Thoracic aorta (tissue), 2 donors: ENCODE results near the gene TRIM29. TPM values are rescaled to one million over a fixed set of nuclear protein-coding genes. Genes with fewer than 3 reads are reported as not detected.

Experiments
- ATAC-seq: fragments of 150-250 bp; one replicate; pipeline ENCODE4 v1.8.0; 2017; ENCODE audit warnings: low read depth; ENCODE audit not compliant: insufficient number of reproducible peaks, low FRiP score
- DNase-seq: peaks from one replicate; pipeline ENCODE4 v3.0.0-alpha.2; 2020; ENCODE audit warnings: low spot score
- H3K27ac ChIP-seq, 2 donors: fragments of 200-600 bp; sonication (generic); 1 replicate in 1 of 2; 2 replicates in 1 of 2; pipeline ENCODE4 v1.5.1; 2016; ENCODE audit warnings: mild to moderate bottlenecking in 2 of 2, moderate library complexity in 2 of 2
- H3K27me3 ChIP-seq: fragments of 200-600 bp; sonication (generic); replicated peaks from 2 replicates; pipeline ENCODE4 v1.6.0; 2016; ENCODE audit warnings: mild to moderate bottlenecking; ENCODE audit not compliant: insufficient read depth
- H3K36me3 ChIP-seq: fragments of 200-600 bp; sonication (generic); one replicate; pipeline ENCODE4 v1.5.1; 2016
- H3K4me1 ChIP-seq, 2 donors: fragments of 200-600 bp; sonication (generic); 1 replicate in 1 of 2; 2 replicates in 1 of 2; pipeline versions ENCODE4 v1.5.1 to v1.6.0; 2016; ENCODE audit warnings: low read depth in 2 of 2, mild to moderate bottlenecking in 1 of 2; ENCODE audit not compliant: control insufficient read depth in 1 of 2
- H3K4me3 ChIP-seq: fragments of 200-600 bp; sonication (generic); 2 replicates; pipeline ENCODE4 v1.5.1; 2016; ENCODE audit warnings: mild to moderate bottlenecking
- H3K9me3 ChIP-seq: fragments of 200-600 bp; sonication (generic); 2 replicates; pipeline ENCODE4 v1.5.1; 2016
- total RNA-seq, 2 donors: library from RNA; depleted of rRNA; stranded (reverse); fragments of >200 nt; gene quantifications; one replicate each; pipeline versions ENCODE4 v1.1.0 to v1.2.3, GENCODE V29; 2016
- TF ChIP-seq, protein P1 (sequence below): fragments of 200-600 bp; sonication (generic); IDR thresholded peaks from one replicate; pipeline ENCODE4 v1.5.1; 2019; ENCODE audit warnings: antibody characterized with exemption

Gene TRIM29
- total RNA-seq, 2 donors from 2014 or later = 0.49 to 2.7 TPM

GRCh38 chr11:120120805-120121335 lies 17.0 kb downstream of the TRIM29 start:
- Histone ChIP-seq H3K36me3 (no peaks in the 10 kb centered on the region), H3K4me1 (no peaks in the 10 kb centered on the region), H3K9me3 (no peaks in the 10 kb centered on the region), H3K4me3 (no peak overlapping the region), H3K27me3 (no peaks in the 10 kb centered on the region), H3K27ac (no peak overlapping the region)
- ATAC-seq (no peak), DNase-seq (no peak)
- TF ChIP-seq, protein P1, sequence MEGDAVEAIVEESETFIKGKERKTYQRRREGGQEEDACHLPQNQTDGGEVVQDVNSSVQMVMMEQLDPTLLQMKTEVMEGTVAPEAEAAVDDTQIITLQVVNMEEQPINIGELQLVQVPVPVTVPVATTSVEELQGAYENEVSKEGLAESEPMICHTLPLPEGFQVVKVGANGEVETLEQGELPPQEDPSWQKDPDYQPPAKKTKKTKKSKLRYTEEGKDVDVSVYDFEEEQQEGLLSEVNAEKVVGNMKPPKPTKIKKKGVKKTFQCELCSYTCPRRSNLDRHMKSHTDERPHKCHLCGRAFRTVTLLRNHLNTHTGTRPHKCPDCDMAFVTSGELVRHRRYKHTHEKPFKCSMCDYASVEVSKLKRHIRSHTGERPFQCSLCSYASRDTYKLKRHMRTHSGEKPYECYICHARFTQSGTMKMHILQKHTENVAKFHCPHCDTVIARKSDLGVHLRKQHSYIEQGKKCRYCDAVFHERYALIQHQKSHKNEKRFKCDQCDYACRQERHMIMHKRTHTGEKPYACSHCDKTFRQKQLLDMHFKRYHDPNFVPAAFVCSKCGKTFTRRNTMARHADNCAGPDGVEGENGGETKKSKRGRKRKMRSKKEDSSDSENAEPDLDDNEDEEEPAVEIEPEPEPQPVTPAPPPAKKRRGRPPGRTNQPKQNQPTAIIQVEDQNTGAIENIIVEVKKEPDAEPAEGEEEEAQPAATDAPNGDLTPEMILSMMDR = no peak

DNA sequence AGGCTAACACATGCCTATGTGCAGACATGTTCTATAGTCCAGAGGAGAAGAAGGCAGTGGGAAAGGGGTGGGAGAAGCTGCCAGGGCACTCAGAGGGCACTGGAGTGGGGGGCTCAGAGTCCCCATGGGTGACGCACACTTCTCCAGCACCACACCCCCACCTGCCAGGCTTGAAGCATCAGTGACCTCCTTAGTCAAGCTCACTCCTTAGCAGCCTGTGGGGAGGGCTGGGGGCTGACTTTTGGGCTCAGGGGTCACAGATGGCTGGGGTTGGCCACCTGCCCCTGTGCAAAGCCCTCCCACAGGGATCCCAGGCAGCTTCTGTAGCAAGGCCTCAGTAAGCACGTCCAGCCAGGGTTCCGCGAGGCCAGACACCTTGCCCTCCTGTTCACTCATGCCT lies 18.8 kb downstream of the TRIM29 start:
- TF ChIP-seq, protein P1 = no peak
- no peaks in the 10 kb centered on the region for H3K9me3 ChIP-seq

DNA sequence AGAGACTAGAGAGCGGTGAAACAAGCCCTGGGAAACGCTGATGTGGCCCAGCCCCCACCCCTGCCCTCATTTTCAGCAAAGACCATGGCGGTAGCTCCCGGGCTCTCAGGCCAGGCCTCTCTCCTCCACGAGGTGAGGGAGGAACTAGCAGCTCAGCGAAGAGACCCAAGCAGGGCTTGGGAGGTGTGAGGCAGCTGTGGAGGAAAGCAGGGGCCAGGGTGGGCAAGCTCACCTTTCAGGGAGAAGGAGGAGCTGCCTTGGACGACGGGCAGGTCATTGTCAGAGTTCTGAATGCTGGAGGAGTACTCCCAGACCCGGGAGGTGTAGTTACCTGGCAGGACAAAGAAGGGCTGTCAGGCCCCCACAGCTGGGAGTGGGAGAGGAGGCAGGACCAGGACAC lies 19.9 kb downstream of the TRIM29 start:
- Histone ChIP-seq H3K27me3 (no peaks in the 10 kb centered on the region), H3K9me3 (no peaks in the 10 kb centered on the region), H3K4me1 (no peaks in the 10 kb centered on the region), H3K4me3 (no peak overlapping the region), H3K27ac (no peak overlapping the region), H3K36me3 (no peaks in the 10 kb centered on the region)
- DNase-seq (no peak), ATAC-seq (no peak)
- TF ChIP-seq, protein P1 = no peak

More for the DNA sequence above, 18.8 kb downstream of the TRIM29 start:
- DNase-seq = no peak
- no peak overlapping the region for H3K4me3 ChIP-seq
- no peak for ATAC-seq
- H3K27me3 ChIP-seq = no peaks in the 10 kb centered on the region
- H3K4me1 ChIP-seq = no peaks in the 10 kb centered on the region
- H3K36me3 ChIP-seq = no peaks in the 10 kb centered on the region
- no peak overlapping the region for H3K27ac ChIP-seq

DNA sequence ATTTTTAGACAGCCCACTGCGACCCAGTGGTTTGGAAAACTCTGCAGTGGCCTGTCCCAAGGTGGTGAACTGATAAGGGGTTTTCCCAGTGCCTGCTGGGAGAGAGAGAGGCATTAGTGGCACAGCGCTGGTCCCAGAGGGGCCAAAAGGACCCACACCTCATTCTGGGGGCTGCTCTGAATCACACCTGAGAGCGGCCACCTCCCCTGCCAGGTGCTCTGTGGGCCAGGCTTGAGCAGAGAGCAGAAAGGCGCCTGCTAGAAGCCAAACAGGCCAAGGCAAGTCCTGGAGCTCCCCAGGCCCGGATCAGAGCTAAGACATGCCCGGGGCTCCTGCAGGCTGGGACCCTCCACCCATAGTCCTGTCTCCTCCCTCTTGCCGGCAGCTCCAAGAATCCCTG lies 20.9 kb downstream of the TRIM29 start:
- H3K27ac ChIP-seq = no peak overlapping the region
- ATAC-seq = no peak
- TF ChIP-seq, protein P1 = no peak

DNA sequence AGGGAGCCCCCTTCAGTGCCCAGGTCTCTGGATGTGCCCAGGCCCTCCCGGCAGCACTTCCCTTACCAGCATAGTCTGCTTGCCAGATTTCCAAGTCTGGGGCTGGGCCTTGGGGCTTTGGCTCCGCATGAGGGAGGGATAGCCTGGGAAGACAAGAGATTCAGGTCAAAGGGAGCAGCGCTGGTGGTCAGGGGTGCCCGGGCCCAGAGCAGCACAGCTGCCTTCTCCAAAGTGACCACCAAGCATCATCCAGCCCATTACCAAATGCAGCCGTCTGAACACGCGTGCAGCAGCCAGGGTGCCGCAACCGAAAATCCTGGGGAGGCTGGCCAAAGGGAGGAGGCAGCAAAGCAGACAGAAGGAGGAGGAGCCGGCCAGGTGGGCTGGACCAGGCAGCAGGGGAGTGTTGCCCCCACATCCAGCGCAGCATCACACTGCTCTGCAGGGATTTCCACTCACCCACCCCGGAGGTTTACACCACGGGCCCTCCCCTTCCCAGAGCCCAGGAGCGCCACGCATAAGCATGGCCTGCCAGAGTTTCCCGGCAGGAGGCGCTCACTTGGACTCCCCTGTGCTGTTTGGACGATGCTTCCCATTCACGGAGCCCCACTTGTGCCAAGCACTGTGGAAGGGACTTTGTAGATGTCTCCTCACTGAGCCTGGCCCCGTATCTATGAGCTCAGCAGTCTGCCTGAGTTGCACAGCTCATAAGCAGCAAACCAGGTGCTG lies 22.5 kb downstream of the TRIM29 start:
- Histone ChIP-seq H3K4me3 (no peak overlapping the region), H3K9me3 (no peaks in the 10 kb centered on the region), H3K4me1 (no peaks in the 10 kb centered on the region), H3K27me3 (no peaks in the 10 kb centered on the region), H3K27ac (no peak overlapping the region), H3K36me3 (no peaks in the 10 kb centered on the region)
- DNase-seq (no peak), ATAC-seq (no peak)
- TF ChIP-seq, protein P1 = no peak

More for the DNA sequence above, 20.9 kb downstream of the TRIM29 start:
- no peaks in the 10 kb centered on the region for H3K27me3 ChIP-seq
- no peaks in the 10 kb centered on the region for H3K4me1 ChIP-seq
- no peaks in the 10 kb centered on the region for H3K9me3 ChIP-seq
- no peak overlapping the region for H3K4me3 ChIP-seq
- no peaks in the 10 kb centered on the region for H3K36me3 ChIP-seq
- DNase-seq = no peak
